Fibroblast of pulmonary artery (primary cell): Measurements from ENCODE around the gene MSI2.
"Not testable (repeated sequence)": the region's sequence is repeated elsewhere in the genome, so short reads cannot be mapped to it uniquely, and the experiment has no call there.

Experiments
- DNase-seq: peaks from one replicate; pipeline ENCODE4 v3.0.0-alpha.2; 2010; ENCODE audit warnings: low read depth
- H3K4me3 ChIP-seq: replicated peaks from 2 replicates; pipeline ENCODE4 v1.5.1; 2011; ENCODE audit warnings: low read depth, mild to moderate bottlenecking, control low read depth, low read length, moderate library complexity
- TF ChIP-seq, protein P1 (sequence below): IDR thresholded peaks from 2 replicates; pipeline ENCODE4 v1.5.1; 2011; ENCODE audit warnings: mild to moderate bottlenecking, control low read depth, low read length, inconsistent platforms; ENCODE audit errors: missing control alignments

The MSI2 gene

DNA sequence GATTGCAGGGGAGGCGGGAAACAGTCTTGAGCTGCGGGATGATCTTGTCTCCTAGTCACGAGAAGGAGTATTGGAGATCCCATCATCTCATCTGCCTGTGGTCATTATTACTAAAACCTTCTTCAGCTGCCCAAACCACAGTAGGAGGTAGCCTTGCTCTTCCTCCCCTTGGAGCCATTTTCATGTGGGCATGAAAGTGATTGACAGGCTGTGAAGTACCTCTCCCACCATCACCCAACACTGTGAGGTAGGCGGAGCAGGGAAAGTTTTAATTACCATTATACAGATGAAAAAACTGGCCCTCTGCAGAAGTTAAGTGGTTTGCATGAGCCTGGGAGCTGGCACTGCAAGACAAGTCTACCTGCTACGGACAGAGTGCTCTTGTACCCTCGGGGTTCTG, 237.3 kb downstream of the MSI2 start:
- DNase-seq = no peak
- no peak overlapping the region for H3K4me3 ChIP-seq
- TF ChIP-seq, protein P1, sequence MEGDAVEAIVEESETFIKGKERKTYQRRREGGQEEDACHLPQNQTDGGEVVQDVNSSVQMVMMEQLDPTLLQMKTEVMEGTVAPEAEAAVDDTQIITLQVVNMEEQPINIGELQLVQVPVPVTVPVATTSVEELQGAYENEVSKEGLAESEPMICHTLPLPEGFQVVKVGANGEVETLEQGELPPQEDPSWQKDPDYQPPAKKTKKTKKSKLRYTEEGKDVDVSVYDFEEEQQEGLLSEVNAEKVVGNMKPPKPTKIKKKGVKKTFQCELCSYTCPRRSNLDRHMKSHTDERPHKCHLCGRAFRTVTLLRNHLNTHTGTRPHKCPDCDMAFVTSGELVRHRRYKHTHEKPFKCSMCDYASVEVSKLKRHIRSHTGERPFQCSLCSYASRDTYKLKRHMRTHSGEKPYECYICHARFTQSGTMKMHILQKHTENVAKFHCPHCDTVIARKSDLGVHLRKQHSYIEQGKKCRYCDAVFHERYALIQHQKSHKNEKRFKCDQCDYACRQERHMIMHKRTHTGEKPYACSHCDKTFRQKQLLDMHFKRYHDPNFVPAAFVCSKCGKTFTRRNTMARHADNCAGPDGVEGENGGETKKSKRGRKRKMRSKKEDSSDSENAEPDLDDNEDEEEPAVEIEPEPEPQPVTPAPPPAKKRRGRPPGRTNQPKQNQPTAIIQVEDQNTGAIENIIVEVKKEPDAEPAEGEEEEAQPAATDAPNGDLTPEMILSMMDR = no peak

GRCh38 chr17:57494443-57494842, 238.1 kb downstream of the MSI2 start:
- no peak for DNase-seq
- TF ChIP-seq, protein P1 = no peak
- H3K4me3 ChIP-seq = no peak overlapping the region

DNA sequence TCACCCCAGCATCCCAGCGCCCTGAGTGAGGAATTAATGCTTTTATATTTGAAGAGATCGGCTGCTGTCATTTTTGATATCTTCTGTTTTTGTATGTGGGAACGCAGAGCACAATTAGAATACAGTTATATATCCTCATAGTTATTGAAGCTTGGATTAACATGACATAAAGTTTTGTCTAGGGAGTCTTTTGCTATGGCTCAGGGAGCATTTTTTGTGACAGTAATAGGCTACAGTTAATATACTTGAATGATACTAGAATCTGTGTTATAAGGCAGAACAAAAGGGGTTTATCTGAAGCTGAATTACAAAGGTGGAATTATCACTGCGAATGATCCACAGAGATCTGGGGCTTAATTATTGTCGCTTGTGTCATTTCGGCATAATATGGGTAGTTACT, 239.4 kb downstream of the MSI2 start:
- TF ChIP-seq, protein P1 = no peak
- H3K4me3 ChIP-seq = no peak overlapping the region
- DNase-seq = no peak

- H3K4me3 ChIP-seq = no peak overlapping the region
- TF ChIP-seq, protein P1 = no peak
- DNase-seq = no peak
These were observed 240.1 kb downstream of the MSI2 start for GRCh38 chr17:57496382-57496781.

DNA sequence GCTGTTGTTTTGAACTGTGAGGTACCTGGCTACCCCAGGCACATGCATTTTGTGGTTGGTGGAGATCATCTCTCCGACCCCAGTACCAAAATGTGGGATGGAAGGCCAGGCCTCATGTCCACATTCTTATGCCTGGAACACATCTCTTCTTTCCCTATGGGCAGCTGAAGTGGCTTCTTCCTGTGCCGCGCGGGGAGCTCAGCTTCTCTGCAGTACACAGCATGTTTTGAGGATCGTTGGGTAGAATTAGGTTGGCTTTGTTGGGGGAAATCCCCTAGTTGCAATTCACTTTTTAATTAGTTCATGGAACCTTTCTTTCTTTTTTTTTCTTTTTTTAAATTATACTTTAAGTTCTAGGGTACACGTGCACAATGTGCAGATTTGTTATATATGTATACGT, 242.1 kb downstream of the MSI2 start:
- TF ChIP-seq, protein P1 = no peak
- H3K4me3 ChIP-seq = no peak overlapping the region
- no peak for DNase-seq

DNA sequence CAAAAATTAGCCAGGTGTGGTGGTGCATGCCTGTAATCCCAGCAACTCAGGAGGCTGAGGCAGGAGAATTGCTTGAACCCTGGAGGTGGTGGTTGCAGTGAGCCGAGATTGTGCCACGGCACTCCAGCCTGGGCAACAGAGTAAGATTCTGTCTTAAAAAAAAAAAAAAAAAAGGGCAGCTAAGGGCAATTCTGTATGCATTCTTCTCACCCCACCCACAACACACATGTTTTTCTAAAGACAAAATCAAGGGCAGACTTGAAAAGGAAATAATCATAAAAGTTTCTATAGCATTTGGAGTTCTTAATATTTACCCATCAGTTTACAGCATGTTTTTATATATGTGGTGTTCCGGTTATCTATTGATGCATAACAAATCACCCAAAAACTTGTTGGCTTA, 242.9 kb downstream of the MSI2 start:
- not testable (repeated sequence) for H3K4me3 ChIP-seq, DNase-seq

- no peak for DNase-seq
- TF ChIP-seq, protein P1 = no peak
These were observed 243.3 kb downstream of the MSI2 start for GRCh38 chr17:57499648-57500049.

GRCh38 chr17:57501016-57501415, 244.7 kb downstream of the MSI2 start:
- TF ChIP-seq, protein P1 = no peak
- no peak for DNase-seq

More at GRCh38 chr17:57499648-57500049, 243.3 kb downstream of the MSI2 start:
- H3K4me3 ChIP-seq = no peak overlapping the region

More at GRCh38 chr17:57501016-57501415, 244.7 kb downstream of the MSI2 start:
- no peak overlapping the region for H3K4me3 ChIP-seq
